EH (cell line): Measurements from ENCODE around the gene TEKTIP1.
"Not testable (repeated sequence)": the region's sequence is repeated elsewhere in the genome, so short reads cannot be mapped to it uniquely, and the experiment has no call there.

ENCODE experiments used
- DNase-seq: peaks from one replicate; pipeline ENCODE4 v3.0.0-alpha.2; 2015; ENCODE audit warnings: low read depth

Gene TEKTIP1

DNA sequence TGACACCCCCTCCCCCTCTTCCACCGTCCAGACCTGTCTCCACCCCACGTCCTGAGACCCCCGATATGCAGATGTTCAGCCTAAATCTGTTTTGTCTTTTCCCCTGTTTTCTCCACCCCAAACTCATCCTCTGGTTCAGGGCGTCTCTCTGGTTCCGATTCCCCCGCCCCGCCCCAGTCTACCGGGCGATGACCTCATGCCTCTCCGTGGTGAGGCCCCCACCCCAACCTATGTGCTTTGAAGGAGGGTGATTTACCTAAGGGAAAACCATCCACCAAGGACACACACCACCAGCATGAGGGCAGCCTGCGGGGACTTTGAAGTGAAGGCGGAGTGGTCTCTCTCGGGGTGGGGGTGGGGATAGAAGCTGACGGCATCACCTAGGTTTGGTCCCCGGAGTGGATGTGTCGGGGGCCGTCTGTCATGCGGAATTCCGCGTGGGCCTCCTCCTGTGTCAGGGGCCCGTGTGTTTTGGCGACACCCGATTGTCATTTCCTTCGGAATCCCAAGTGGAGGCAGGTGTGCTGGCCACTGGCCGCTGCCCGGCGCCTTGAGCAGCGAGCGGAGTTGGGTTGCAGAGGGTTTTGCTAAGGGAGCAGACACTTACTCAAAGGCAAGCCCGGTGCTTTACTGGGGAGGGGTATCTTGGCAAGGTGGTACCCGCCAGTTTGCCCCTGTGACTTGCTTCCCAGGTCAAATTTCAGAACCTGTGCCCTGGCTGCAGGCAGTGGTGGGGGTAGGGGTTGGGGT lies 31.4 kb upstream of the TEKTIP1 start:
- peak; percentile 12 for DNase-seq

- not testable (repeated sequence) for DNase-seq
Observed at GRCh38 chr19:3508121-3508661, 30.8 kb upstream of the TEKTIP1 start.

DNA sequence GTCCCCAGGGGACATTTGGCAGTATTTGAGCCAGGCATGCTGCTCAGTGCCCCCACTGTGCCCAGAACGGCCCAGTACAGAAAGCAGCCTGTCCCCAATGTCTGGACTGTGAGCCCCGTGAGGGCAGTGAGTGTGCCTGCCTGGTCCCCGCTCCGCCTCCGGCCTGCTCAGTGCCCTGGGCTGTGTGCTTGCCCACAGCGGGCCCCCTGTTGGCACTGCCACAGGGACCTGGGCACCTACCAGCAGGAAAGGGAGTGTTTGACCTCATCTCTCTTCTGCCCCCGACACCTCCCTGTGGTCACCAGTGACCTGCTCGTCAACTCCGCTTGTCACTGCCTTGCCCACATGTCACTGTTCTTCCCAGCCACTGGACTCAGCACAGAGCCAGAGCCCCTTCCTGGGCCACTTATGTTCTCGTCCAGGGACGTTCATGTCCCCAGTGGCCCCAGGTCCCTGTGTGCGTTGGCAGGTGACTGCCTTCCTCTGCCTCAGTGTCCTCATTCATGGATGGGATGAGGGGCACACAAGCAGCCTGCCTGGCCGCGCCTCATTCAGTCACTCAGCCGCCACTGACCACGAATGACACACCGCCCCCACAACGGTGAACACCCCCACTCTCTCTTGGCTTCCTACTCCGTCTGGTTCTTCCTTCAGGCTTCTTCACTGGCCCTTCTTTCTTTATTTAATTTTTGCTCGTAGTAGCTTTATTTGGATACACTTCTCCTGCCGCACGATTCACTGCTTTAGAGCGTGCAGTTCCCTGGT lies 30.0 kb upstream of the TEKTIP1 start:
- peak; percentile 28 for DNase-seq

- peak; percentile 67 for DNase-seq
Observed at GRCh38 chr19:3509566-3509989, 29.4 kb upstream of the TEKTIP1 start.

- no peak for DNase-seq
Observed at GRCh38 chr19:3510727-3511126, 28.2 kb upstream of the TEKTIP1 start.

DNA sequence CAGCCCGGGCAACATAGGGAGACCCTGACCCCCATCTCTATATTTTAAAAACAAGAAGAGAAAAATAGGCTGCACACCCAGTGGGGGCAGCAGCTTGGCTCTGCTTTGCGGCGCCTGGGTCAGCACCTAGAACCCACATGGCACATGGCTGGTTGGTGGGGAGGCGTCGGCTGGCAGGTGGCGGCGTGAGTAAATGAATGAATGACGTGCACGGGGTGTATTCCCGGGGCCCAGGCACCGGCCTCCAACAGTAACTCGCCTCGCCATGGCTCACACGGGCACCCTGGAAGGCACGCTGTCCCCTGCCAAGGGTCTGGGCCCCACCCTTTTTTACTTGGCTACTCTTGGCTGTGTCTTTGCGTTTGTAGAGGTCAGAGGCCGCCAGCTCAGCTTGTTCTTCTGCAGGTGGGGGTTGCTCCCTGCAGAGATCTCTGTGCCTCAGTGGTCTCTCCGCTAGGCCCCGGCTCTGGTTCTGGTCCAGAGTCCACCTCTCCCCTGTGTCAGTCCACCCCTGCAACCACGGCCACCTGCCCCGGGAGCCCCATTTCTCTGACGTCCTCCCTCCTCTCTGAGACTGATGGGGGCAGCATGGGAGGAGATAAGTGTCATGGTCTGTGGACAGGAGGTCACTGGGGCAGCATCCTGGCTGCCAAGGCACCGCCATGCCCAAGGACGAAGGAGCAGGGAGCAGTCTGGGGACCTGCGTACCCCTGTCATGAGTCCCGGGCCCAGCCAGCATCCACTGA lies 27.3 kb upstream of the TEKTIP1 start:
- DNase-seq, result no peak

DNA sequence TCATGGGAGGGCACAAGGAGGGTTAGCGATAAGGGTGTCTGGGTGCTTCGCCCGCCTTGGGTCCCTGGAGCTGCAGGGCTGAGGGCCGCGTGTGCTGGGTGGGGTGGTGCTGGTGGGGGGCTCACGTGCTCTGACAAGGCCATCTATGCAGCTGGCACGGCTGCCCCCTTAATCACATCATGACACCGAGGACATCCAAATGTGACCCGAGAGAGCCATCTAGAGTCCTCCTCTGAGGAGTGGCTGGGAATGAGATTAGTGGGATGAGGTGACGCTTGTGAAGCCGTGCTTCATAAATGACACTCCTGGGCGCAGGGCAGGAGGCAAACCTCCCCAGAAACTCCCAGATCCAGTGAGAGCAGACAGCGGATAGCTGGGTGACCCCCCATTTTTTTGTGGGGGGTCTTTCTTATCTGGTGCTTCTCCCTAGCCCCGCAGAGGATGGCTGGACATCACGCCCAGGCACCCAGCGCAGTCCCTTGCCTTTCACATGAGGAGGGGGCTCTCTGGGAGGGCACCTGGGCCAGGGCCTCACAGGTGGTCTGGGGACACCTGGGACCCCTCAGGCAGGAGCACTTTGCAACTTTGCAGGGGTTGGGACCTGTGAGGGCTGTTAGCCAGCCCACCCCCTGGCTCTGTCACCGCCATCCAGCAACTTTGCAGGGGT lies 26.3 kb upstream of the TEKTIP1 start:
- DNase-seq, result no peak

DNA sequence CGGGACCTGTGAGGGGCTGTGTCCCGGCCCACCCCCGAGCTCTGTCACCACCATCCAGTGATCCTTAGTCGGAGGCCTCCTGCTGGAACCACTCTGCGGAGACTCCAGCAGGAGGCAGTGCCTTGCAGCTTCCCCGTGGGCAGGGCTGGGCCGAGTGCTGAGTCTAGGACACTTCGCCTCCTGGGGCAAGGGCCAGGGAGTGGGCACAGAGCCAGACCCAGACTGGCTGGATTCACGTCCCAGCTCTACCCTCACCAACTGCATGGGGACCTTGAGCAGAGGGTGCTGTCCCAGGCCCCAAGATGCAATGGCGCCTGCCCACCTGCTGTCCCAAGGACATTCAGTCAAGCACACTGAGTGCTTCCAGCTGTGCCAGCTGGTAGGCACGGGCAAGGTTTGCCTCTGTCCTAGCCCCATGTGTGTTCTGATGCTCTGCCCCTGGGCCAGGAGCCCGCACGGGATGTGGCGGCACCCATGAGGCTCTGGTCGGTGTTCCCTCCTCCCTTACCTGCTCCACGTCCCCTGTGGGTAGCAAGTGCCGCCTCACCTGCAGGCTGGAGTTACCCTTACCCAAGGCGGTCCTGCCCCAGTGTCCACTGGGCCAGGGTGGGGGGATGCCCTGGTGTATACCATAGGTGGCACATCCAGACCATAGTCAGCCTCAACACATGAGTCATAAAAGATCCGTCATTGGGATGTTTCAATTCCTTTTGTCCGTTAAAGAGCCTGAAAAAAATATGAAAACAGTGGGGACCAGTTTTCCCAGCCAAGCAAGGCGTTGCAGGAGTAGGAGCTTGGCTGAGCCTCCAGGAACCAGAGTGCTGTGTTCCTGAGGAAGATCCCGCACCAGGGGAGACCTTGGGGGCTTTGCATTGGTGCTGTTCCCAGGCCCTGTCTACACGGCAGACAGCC lies 25.5 kb upstream of the TEKTIP1 start:
- peak; percentile 7 for DNase-seq

DNA sequence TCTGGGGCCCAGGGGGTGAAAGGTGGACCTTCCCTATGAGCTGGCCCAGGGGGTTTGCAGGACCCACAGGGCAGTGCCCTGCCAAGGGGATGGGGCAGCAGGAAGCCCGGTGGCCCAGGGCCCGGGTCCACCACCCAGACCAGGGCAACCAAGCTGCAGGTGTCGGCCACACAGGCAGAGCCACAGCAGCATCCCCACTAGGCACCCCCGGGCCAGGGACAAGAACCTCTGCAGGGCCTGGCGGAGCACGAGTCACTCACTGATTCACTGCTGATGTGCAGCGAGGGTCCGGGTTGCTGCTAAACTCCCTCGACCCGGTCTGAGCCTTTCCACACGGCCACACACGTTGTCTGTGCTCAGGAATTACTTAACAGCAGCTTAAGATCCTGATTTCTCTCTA lies 24.0 kb upstream of the TEKTIP1 start:
- peak; percentile 38 for DNase-seq

GRCh38 chr19:3515891-3516422 lies 23.0 kb upstream of the TEKTIP1 start:
- peak; percentile 30 for DNase-seq

DNA sequence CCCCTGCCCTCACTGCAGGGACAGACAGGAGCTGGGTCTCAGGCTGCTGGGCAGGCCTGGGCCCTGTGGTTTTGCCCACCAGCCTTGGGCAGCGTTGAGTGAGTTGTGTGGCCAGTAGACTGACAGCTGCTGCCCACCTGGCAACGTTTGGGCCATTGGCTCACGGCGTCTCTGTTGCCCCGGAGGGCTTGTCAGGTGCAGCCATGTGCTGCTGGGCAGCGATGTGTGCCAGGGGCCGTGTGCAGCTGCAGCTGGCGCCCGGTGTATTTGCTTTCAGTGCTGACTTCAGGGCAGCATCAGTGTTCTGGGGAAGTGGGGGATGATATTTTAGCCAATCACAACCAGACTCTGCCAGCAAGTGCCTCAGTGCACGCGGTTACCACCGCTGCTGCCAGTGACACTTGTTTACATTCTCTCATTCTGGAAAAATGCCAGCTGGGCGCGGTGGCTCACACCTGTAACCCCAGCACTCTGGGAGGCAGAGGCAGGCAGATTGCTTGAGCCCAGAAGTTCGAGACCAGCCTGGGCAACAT lies 22.2 kb upstream of the TEKTIP1 start:
- DNase-seq, result no peak

DNA sequence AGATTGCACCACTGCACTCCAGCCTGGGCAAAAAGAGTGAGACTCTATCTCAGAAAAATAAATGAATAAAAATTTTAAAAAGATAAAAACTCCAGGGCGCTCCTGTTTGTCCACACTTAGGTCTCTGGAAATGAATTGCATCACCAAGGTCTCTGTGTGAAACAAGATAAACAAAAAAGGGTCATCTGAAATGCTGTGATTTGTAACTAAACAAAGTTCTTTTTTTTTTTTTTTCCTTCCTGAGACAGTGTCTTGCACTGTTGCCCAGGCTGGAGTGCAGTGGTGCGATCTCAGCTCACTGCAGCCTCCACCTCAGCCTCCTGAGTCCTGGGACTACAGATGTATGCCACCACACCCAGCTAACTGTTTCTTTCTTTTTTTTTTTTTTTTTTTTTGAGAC lies 21.3 kb upstream of the TEKTIP1 start:
- DNase-seq, result no peak

- no peak for DNase-seq
Observed at GRCh38 chr19:3518255-3518654, 20.7 kb upstream of the TEKTIP1 start.

DNA sequence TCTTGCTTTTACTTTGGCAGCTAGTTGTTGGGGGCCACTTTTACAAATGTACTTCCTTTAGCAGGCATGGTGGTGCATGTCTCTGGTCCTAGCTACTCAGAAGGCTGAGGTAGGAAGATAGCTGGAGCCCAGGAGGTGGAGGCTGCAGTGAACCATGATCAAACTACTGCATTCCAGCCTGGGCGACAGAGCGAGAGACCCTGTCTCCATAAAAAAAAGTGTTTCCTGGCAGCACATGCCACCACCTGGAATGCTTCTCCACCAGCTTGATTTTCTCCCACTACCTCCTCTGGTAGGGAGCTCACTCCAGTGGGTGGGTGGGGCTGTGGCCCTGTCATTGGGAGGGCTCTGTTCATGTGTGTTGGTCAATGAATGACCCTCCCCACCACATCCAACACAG lies 20.3 kb upstream of the TEKTIP1 start:
- no peak for DNase-seq

DNA sequence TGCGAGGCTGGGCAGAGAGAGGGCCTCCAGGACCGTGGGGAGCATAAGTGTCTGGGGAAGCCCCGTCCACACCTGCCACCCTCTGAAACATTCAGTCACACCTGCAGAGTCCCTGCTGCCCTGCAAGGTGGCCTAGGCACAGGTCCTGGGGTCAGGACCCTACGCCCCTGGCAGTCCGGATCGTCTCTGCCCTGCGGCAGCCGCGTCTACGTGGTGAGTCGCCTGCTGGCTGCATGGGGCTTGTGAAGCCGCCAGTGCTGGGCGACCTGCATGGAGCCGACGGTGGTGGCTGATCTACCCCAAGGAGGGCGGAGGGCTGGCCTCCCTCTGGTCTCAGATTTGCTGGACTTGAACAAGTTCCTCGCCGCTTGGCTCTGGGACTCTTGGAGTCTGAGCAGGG lies 19.8 kb upstream of the TEKTIP1 start:
- DNase-seq, result no peak

DNA sequence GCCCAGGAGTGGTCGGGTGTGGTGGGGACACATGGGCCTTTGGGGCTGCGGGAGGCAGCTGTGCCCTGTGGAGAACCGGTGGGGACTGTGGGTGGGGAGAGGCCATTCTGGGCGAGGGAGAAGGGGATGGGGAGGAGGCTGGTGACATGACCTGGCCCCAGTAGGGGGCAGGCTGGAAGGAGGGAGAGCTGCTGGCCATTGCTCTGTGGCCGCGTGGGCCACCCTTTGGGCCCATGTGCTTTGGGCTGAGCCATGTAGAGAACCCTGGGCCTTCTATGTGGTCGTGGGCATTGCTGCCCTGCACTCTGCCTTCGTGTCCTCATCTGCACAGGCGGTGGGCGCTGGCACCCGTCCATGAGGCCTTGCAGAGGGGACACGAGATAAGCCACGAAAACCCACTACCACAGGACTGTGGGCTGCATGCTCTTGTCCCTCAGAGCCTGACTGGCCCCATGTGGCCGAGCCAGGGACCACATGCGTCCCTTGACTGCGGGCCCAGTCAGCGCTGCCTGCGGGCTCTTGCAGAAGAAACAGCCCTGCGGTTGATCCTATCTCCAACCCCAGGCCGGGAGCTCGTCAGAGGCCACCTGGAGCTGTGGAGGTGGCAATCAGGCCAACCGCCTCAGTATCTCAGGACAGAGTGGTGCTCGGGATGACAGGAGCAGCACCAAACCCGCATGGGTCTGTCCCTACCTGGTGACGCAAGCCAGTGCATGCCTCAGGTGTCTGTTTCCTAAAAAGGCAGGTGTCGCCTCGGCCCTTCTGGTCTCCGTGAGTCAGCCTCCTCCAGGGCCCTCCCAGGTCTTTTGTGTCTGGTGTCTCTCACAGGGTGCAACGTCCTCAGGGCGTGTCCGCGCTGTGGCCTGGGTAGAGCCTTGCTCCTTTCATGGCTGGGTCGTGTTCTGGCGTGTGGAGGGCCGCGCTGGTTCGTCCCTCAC lies 18.5 kb upstream of the TEKTIP1 start:
- DNase-seq, result no peak

- DNase-seq, result no peak
Observed at GRCh38 chr19:3521104-3521445, 17.9 kb upstream of the TEKTIP1 start.

GRCh38 chr19:3522421-3523360 lies 16.3 kb upstream of the TEKTIP1 start:
- DNase-seq, result no peak
